ENCODE data around the gene CITED4.

CITED4 gene

DNA sequence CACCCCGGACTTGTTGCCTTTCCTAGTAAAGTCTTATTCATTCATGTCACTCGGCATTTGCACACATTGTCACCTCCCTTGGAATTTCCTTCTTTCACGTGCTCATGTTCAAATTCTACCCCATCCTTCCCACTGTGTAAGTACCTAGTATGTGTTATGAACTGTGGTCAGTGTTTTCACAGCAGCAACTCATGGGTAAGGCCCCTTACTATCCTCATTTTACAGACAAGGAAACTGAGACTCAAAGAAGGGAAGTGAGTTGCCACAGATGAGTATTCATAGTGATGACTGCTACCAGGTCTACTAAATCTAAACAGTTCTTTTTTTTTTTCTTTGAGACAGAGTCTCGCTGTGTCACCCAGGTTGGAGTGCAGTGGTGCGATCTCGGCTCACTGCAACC is 10.5 kb downstream of the CITED4 start:
- DNase-seq = no peak

DNA sequence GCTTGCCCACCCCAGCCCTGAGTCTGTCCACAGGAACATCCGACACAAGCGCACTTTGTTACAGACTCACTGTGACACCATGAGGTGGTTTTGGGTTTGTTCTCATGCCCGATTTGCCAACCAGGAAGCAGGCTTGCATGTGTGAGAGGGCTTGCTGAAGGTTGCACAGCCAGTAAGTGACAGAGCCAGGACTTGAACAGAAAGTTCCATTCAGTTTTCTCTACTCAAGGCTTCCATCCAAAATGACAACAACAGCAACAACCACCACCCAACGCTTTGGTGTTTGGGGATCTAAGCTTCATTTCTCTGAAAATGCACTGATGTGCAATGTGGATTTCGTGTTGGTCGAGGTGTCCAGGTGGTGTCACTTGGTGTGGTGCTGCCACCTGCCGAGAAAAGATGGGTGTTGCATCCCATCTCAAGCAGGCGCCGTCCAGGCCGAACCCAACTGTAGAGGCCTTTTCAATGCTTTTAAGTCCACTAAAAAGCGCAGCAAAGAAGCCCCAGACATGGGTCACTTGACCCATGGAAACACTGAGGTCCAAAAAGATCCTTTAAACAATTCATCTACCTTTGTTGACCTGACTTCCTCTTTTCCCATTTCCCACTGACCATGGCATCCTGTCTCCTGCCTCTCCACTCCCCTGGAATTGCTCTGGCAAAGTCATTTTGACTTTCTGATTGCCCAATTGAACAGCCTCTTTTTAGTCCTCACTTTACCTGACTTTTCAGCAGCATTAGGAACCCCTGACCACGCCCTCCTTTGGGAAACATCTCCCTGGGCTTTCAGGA is 12.2 kb downstream of the CITED4 start:
- DNase-seq = peak; percentile 27 to 32

GRCh38 chr1:40848530-40849189 is 13.5 kb downstream of the CITED4 start:
- peak; percentile 5 to 35 for DNase-seq

- peak in 1 of 2 donors; percentile 41 for DNase-seq
Measured at GRCh38 chr1:40847023-40847745, 15.0 kb downstream of the CITED4 start.

DNA sequence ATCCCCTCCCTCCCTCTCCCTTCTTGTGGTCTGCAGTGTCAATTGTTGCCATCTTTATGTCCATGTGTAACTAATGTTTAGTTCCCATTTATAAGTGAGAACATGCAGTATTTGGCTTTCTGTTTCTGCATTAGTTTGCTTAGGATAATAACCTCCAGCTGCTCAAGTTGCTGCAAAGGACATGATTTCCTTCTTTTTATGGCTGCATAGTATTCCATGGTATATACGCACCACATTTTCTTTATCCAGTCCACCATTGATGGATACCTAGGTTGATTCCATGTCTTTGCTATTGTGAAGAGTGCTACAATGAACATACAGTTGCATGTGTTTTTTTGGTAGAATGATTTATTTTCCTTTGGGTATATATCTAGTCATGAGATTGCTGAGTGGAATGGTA is 16.3 kb downstream of the CITED4 start:
- DNase-seq = no peak

DNA sequence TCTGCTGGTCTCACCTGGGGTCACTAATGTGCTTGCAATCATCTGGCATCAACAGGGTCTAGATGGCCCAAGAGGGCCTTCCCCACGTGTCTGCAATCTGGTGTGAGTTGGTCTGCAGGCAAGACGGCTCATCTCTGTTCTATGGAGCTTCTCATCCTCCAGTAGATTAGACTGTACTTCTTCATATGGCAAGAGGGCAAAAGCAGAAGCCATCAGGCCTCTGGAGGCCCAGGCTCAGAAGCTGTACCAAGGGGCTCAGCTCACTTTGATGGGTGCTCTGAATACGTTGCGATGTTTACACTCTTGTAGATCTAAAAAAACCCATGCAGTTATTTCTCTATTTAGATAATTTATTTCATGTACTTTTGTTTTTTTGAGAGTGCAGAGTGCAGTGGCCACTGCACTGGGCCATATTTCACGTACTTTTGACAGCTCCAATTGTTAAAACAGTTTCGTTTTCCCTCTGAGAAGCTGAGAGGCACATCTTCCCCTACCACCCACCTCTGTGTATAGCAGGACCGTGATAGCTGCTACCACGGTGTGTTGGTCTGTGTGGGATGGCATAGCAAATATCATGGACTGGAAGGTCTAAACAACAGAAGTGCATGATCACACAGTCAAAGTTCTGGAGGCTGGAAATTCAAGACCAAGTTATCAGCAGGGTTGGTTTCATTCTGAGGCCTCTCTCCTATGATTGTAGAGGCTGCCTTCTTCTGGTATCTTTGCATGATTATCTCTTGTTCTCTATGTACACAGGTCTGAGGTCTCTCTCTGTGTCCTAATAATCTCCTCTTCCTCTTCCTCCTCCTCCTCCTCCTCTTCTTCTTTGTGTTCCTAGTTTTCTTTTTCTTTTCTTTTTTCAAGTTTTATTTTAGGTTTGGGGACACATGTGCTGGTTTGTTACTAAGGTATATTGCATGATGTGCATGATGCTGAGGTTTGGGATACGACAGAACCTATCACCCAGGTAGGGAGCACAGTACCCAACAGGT is 17.0 kb downstream of the CITED4 start:
- no peak for DNase-seq

DNA sequence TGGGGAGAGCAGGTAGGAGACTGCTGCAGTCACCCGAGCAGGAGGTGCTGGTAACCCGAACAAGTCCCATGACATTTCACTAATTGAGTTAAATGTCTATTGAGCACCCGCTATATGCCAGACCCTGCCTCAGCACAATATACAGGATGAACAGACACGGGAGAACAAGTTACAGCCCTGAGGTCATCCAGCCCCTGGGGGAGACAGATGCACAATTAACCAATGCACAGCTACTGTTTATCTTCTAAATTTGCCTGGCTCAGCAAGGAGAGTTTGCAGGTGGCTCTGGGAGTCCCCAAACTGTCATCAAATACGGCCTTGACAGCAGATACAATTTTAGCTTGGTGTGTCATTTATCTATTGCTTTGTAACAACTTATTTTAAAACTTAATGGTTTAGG is 18.1 kb downstream of the CITED4 start:
- DNase-seq = no peak

- no peak for DNase-seq
Measured at GRCh38 chr1:40842691-40843090, 19.5 kb downstream of the CITED4 start.

DNA sequence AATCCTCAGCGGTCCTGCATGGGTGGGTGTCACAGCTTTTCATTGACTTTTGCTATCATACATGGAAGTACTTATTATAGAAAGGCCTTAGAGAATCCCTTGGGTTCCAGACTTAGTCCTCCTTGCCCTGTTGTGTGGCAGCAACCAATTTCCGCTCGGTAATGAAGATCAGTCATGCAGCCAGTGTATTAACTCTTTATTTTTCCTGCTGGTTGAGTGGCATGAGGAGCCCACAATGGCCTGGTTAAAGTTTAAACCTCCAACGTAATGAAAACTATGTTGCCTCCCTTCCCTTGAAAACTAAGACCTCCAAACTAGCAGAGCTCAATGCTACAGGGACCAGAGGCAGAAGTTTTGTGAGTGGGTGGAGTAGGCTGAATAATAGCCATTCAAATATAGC is 20.0 kb downstream of the CITED4 start:
- no peak for DNase-seq

DNA sequence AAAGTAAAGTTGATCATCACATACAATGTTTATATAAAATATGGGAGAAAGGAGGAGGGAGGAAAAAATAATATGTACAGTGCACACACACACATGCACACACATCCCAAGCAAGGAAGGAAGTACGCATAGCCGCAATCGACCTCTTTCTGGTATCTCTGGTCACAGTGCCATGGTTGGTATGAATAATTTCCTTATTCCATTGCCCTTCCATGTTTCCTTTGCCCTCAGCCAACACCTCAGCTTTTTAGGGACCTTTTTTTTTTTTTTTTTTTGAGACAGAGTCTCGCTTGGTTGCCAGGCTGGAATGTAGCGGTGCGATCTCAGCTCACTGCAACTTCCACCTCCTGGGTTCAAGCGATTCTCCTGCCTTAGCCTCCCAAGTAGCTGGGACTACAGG is 20.6 kb downstream of the CITED4 start:
- no peak for DNase-seq

- no peak for DNase-seq
Measured at GRCh38 chr1:40840526-40841323, 21.4 kb downstream of the CITED4 start.

GRCh38 chr1:40839943-40840335 is 22.2 kb downstream of the CITED4 start:
- DNase-seq = no peak

DNA sequence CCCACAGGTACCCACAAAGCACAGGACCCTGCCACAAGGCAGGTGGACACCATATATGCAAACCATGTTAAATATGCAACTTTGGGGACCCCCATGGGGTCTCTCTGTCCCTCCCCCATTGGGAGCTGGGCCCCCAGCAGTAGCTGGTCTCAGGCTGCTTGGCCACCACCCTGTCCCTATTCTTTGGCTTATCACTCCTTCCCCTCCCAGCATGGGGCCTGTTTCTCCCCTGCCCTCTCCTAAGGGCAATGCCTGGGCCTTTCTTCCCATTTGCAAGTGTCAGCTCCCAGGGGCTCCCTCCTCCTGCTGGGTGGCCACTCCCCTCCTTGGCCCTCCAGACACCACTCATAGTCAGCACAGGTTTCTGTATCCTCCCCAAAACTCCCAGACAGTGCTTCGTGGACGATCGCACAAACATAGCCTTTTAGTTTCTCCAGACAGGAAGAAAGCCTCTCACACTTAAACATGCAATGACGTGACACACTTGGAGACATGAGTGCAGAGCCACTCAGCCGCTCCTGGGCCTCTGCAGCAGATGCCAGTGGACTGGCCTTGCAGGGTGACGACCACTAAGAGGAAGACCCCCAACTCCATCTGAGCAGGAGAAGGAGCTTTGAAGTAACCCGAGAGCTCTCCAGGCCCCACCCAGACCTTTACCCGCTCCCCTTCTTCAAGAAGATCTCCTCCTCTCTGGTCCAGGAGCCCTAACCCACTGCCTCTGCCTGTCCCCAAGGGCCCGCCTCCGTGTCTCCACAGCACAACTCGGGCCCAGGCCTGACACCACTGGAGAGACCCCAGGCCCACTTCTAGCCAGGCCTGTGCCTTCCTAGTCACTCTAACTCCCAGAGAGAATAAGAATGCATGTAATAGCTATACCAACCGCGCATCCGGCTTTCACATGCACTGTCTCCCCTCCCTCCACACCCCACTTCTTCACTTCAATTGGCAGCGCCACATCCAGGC is 22.9 kb downstream of the CITED4 start:
- DNase-seq = no peak

- no peak for DNase-seq
Measured at GRCh38 chr1:40838045-40838979, 23.9 kb downstream of the CITED4 start.

DNA sequence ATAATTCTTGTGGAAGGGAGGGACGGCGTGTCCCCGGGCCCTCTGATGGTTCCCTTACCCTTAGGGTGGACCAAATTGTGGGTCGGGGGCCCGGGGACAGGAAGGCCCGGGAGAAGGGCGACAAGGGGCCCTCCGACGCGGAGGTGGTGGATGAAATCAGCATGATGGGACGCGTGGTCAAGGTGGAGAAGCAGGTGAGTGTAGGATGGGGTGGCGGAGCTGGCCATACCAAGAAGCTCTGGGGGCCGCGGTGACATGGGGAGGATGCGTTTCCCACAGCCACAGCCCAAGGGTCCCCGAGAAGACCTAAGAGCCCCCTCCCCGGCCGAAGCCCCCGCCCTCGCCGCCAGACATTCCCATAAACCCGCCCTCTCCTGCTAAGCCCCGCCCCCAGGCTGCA is 24.6 kb downstream of the CITED4 start:
- no peak for DNase-seq

GRCh38 chr1:40836283-40836682 is 25.9 kb downstream of the CITED4 start:
- DNase-seq = no peak

GRCh38 chr1:40834968-40835545 is 27.1 kb downstream of the CITED4 start:
- DNase-seq = no peak

- no peak for DNase-seq
Measured at GRCh38 chr1:40833979-40834378, 28.2 kb downstream of the CITED4 start.

All from hippocampal formation (tissue), 2 donors.